ENCODE results near the gene SLC39A9. TPM values are rescaled to one million over a fixed set of nuclear protein-coding genes. Genes with fewer than 3 reads are reported as not detected.

The SLC39A9 gene
- total and polyA plus RNA-seq, 10 of the 15 experiments (the other 5 are each of a cell fraction or from before 2014, with no cell fraction given) = 19.9 to 109 (median 46.9) TPM

GRCh38 chr14:69398053-69398817 is at the start of gene SLC39A9, which contains the start of gene ERH (continued):
- 0 out of 2 replicates have a peak, but pooled peaks have one; percentile 25 for TF ChIP-seq TCF7 (IDR thresholded peaks at IDR 0.05; ENCODE audit: borderline replicate concordance)
- TF ChIP-seq, protein P1, sequence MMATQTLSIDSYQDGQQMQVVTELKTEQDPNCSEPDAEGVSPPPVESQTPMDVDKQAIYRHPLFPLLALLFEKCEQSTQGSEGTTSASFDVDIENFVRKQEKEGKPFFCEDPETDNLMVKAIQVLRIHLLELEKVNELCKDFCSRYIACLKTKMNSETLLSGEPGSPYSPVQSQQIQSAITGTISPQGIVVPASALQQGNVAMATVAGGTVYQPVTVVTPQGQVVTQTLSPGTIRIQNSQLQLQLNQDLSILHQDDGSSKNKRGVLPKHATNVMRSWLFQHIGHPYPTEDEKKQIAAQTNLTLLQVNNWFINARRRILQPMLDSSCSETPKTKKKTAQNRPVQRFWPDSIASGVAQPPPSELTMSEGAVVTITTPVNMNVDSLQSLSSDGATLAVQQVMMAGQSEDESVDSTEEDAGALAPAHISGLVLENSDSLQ (IDR thresholded peaks at IDR 0.05) = peak; percentile 74
- TF ChIP-seq, protein P2, sequence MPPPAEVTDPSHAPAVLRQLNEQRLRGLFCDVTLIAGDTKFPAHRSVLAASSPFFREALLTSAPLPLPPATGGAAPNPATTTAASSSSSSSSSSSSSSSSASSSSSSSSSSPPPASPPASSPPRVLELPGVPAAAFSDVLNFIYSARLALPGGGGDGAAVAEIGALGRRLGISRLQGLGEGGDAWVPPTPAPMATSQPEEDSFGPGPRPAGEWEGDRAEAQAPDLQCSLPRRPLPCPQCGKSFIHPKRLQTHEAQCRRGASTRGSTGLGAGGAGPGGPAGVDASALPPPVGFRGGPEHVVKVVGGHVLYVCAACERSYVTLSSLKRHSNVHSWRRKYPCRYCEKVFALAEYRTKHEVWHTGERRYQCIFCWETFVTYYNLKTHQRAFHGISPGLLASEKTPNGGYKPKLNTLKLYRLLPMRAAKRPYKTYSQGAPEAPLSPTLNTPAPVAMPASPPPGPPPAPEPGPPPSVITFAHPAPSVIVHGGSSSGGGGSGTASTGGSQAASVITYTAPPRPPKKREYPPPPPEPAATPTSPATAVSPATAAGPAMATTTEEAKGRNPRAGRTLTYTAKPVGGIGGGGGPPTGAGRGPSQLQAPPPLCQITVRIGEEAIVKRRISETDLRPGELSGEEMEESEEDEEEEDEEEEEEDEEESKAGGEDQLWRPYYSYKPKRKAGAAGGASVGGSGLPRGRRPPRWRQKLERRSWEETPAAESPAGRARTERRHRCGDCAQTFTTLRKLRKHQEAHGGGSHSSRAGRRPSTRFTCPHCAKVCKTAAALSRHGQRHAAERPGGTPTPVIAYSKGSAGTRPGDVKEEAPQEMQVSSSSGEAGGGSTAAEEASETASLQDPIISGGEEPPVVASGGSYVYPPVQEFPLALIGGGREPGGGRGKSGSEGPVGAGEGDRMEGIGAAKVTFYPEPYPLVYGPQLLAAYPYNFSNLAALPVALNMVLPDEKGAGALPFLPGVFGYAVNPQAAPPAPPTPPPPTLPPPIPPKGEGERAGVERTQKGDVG (CRISPR knock-in tag; IDR thresholded peaks at IDR 0.05) = no peak
- peak; percentile 96 for TF ChIP-seq ATF7 (IDR thresholded peaks at IDR 0.05; ENCODE audit: low read depth)
- peak; percentile 81 for TF ChIP-seq RELB (IDR thresholded peaks at IDR 0.05; ENCODE audit: low read depth)
- 0 out of 2 replicates have a peak, but pooled peaks have one; percentile 37 for TF ChIP-seq STAT3 (IDR thresholded peaks at IDR 0.05; ENCODE audit: low read depth, low read length)
- TF ChIP-seq TARDBP (IDR thresholded peaks at IDR 0.05; ENCODE audit: borderline replicate concordance) = peak; percentile 79; the same call in 1 of the 2 replicates
- peak; percentile 70 for TF ChIP-seq ATF2 (IDR thresholded peaks at IDR 0.05; ENCODE audit: low read length)
- TF ChIP-seq KLF5 (IDR thresholded peaks at IDR 0.05; ENCODE audit: partially characterized antibody) = peak; percentile 78
- TF ChIP-seq POLR2A (IDR thresholded peaks at IDR 0.05; ENCODE audit: low read depth, low read length) = peak; percentile 91
- no peak for TF ChIP-seq WRNIP1 (IDR thresholded peaks at IDR 0.05; ENCODE audit: borderline replicate concordance, low read depth, low read length)
- no peak for TF ChIP-seq KDM1A (IDR thresholded peaks at IDR 0.05; ENCODE audit: borderline replicate concordance)
- peak; percentile 72; the same call in 1 of the 2 replicates for TF ChIP-seq IRF5 (IDR thresholded peaks at IDR 0.05; ENCODE audit: borderline replicate concordance)
- peak; percentile 86 for TF ChIP-seq HCFC1 (IDR thresholded peaks at IDR 0.05; ENCODE audit: low read length)
- TF ChIP-seq RCOR1 (conservative IDR thresholded peaks at IDR 0.05; ENCODE audit: low read depth, low read length) = no peak; the same call in 1 of the 2 replicates
- peak; percentile 96 for TF ChIP-seq NBN (IDR thresholded peaks at IDR 0.05)
- TF ChIP-seq IRF3 (IDR thresholded peaks at IDR 0.05) = no peak
- TF ChIP-seq MTA2 (IDR thresholded peaks at IDR 0.05; ENCODE audit: low read depth) = peak; percentile 95
- TF ChIP-seq EZH2 (IDR thresholded peaks at IDR 0.05; ENCODE audit: borderline replicate concordance, control insufficient read depth, low read depth, low read length) = no peak
